Measurements from ENCODE around the gene ARHGEF6. TPM values are rescaled to one million over a fixed set of nuclear protein-coding genes. Genes with fewer than 3 reads are reported as not detected.
A peak's percentile ranks its signal among the peaks of the same experiment; 100 is the strongest.

ARHGEF6 gene
- total and polyA plus RNA-seq, 2 experiments from 2014 or later, result 2.5 to 6.0 TPM

- TF ChIP-seq ZNF462 (CRISPR knock-in tag; IDR thresholded peaks at IDR 0.05), result no peak
- TF ChIP-seq JUNB (IDR thresholded peaks at IDR 0.05; ENCODE audit: unreplicated experiment), result no peak
These were observed 25.3 kb downstream of the ARHGEF6 start (continued) for GRCh38 chrX:136755411-136755810.

DNA sequence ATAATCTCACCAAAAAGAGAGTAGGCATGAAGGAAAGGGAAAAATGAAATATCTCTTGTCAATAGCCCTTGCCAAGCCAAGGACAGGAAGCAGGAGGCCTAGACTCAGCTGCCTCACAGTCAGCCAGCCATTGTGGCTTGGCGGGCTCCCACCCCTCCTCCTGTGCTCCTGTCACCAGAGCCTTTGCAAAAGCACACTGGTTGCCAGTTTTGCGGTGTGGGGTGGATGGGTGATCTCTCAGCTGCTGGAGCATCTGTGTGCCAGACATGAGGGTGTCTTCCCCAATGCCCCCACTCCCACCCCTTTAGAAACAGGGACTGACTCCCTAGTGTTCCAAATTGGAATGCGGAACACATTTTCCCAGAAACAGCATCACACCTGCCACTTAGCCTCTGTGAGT lies 26.1 kb downstream of the ARHGEF6 start:
- ATAC-seq (peak; percentile 57), DNase-seq (ENCODE audit: low spot score) (no peak)
- Histone ChIP-seq H3F3A (replicated peaks; ENCODE audit: low read depth) (no peaks in the 10 kb centered on the region), H3K4me1 (ENCODE audit: insufficient read depth) (peaks cover 3% of the 10 kb centered on the region), H3K4me3 (no peak overlapping the region), H3K27me3 (ENCODE audit: insufficient read depth) (no peaks in the 10 kb centered on the region), H3K9me2 (ENCODE audit: insufficient read depth) (no peaks in the 10 kb centered on the region), H3K27ac (ENCODE audit: low read depth) (no peak overlapping the region), H3K36me3 (ENCODE audit: insufficient read depth) (no peaks in the 10 kb centered on the region), H4K20me1 (replicated peaks; ENCODE audit: insufficient read depth) (no peaks in the 10 kb centered on the region), H3K79me2 (replicated peaks; ENCODE audit: insufficient read depth) (no peaks in the 10 kb centered on the region), H3K4me2 (no peak overlapping the region), H2AFZ (no peak overlapping the region)
- Mint-ChIP-seq H3K4me3 (no peak overlapping the region), H3K4me1 (peaks cover 26% of the 10 kb centered on the region), H3K36me3 (ENCODE audit: low read depth) (no peaks in the 10 kb centered on the region), H3K27me3 (ENCODE audit: insufficient read depth, low read depth, poor library complexity) (peaks cover 2% of the 10 kb centered on the region), H3K9me3 (no peaks in the 10 kb centered on the region), H3K27ac (no peak overlapping the region)
- no peak for TF ChIP-seq EZH2phosphoT487 (IDR thresholded peaks at IDR 0.05; ENCODE audit: unreplicated experiment)
- no peak for TF ChIP-seq JUNB (IDR thresholded peaks at IDR 0.05; ENCODE audit: unreplicated experiment)

DNA sequence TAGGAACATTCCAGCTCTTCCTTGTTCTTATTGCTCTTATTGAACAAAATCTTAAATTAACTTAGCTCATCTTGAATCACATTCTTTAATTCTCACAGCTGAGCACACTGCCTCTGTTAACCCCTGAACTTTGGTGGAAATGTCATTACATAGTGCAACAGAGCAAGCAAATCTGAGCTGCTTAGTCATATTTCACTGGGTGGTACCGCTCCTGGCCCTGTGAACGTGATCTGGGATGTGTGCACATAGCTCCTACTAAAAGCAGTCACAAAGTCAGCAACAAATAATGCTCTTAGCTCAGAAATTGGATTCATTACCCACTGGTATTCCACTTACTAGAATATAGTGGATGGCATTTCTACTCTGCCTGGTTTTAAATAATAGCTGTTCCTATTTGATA lies 27.9 kb downstream of the ARHGEF6 start:
- Mint-ChIP-seq H3K36me3 (ENCODE audit: low read depth) (no peaks in the 10 kb centered on the region), H3K4me1 (peaks cover 23% of the 10 kb centered on the region), H3K9me3 (no peaks in the 10 kb centered on the region), H3K4me3 (no peak overlapping the region), H3K27me3 (ENCODE audit: insufficient read depth, low read depth, poor library complexity) (peaks cover 2% of the 10 kb centered on the region), H3K27ac (no peak overlapping the region)
- Histone ChIP-seq H2AFZ (no peak overlapping the region), H3K79me2 (replicated peaks; ENCODE audit: insufficient read depth) (no peaks in the 10 kb centered on the region), H3F3A (replicated peaks; ENCODE audit: low read depth) (no peaks in the 10 kb centered on the region), H4K20me1 (replicated peaks; ENCODE audit: insufficient read depth) (no peaks in the 10 kb centered on the region), H3K27me3 (ENCODE audit: insufficient read depth) (no peaks in the 10 kb centered on the region), H3K9me2 (ENCODE audit: insufficient read depth) (no peaks in the 10 kb centered on the region), H3K27ac (ENCODE audit: low read depth) (no peak overlapping the region), H3K4me3 (no peak overlapping the region), H3K36me3 (ENCODE audit: insufficient read depth) (no peaks in the 10 kb centered on the region), H3K4me2 (no peak overlapping the region), H3K4me1 (ENCODE audit: insufficient read depth) (no peaks in the 10 kb centered on the region)
- ATAC-seq, result no peak
- DNase-seq (ENCODE audit: low spot score), result no peak
- TF ChIP-seq JUNB (IDR thresholded peaks at IDR 0.05; ENCODE audit: unreplicated experiment), result no peak

Data from GM23338 (cell line).